Cerebellar nuclear complex (tissue), 1 donor: ENCODE measurements around the gene PCBD1.
"Not testable (repeated sequence)": the region's sequence is repeated elsewhere in the genome, so short reads cannot be mapped to it uniquely, and the experiment has no call there.

Source experiments
- DNase-seq, 2 experiments: peaks; one replicate each; lab custom pipeline; 2025; lab: John Stamatoyannopoulos, UW

PCBD1 gene

DNA sequence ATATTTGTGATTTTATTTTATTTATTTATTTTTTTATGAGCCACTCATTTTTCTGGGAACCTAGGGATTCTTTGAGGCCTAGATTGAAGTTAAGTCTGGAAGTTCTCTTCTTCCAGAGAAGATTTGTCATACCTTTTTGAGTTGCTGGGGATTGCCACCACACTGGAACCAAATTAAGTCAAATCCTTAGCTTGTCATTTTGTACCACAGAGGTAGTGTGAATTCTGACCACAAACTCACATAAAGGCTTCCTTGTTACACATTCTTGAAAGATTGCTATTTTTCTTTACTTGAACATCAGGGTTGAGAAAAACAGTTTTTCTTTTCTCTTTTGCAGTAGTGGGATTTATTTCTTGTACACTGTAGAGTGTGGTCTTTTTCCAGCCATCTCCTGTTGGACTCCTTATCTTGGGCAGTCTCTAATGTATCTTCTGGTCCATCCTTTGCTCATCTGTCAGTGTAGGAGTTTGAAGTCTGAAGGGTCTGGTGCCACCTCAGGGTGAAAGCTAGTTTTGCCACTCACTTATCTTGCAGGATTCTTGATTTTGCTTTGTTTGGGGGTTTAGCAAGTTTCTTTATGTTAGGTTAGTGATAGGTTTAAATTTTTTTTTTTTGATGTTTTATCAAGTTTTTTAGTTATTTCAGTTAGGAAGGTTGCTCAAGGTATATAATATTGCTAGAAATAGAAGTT lies 24.8 kb downstream of the PCBD1 start:
- DNase-seq: no peak

DNA sequence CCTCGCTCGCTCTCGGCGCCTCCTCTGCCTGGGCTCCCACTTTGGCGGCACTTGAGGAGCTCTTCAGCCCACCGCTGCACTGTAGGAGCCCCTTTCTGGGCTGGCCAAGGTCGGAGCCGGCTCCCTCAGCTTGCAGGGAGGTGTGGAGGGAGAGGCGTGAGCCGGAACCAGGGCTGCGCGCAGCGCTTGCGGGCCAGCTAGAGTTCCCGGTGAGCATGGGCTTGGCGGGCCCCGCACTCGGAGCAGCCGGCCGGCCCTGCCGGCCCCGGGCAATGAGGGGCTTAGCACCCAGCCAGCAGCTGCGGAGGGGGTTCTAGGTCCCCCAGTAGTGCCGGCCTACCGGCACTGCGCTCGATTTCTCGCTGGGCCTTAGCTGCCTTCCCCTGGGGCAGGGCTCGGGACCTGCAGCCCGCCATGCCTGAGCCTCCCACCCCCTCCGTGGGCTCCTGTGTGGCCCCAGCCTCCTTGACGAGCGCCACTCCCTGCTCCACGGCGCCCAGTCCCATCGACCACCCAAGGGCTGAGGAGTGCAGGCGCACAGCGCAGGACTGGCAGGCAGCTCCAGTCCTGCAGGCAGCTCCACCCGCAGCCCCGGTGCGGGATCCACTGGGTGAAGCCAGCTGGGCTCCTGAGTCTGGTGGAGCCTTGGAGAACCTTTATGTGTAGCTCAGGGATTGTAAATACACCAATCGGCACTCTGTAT lies 26.7 kb downstream of the PCBD1 start:
- not testable (repeated sequence) for DNase-seq

DNA sequence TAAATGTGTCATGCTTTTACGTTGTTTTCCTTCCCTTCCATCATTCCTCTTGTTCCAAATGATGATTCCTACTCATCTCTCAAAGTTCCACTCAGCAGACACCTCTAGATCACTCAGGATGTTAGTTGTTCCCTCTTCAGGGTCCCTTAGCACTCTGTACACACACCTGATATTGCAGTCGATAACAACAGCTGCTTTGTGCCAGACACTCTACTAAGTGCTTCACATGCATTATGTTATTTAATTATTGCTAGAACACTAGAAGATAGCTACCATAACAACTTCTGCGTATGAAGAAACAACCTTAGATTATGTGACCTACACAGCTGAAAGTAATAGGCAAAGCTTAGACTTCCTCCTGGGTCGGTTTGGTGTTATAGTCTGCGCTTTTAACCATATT lies 29.6 kb downstream of the PCBD1 start:
- no peak for DNase-seq

DNA sequence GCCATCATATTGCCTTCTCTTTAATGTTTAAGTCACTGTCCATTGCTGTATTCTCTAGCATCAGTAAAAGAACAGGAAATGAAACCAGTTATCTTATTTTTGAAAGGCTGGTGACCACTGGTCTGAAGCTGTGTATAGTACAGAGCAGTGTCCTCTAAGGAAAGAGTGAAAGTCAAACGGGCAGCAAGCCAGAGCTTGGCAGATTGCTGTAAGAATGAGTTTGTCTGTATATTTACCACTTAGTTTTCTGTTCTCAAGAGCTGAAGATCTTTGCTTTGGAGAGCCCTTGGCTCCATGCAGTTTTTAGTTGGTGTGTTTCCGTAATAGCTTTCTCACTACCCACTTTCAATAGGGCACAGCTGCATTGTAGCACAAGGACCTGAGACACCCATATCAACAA lies 31.9 kb downstream of the PCBD1 start:
- no peak for DNase-seq

DNA sequence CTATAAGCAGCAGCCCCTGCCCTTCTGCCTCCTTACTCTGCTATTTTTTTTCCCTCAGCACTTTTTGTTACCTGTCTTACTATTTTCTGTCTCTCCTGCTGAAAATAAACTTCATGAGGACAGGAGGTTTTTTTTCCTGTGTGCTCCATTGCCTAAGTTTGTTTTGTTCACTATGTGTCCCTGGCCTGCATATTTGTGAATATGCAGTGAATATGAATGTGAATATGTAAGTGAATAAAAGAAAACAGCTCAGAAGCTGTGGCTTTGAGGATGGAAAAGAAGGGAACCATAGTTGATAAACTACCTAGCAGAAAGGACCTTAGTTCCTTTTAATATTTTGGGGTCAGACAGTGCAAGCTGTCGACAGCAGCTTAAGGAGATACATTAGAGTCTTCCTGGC lies 34.9 kb downstream of the PCBD1 start:
- DNase-seq: no peak

DNA sequence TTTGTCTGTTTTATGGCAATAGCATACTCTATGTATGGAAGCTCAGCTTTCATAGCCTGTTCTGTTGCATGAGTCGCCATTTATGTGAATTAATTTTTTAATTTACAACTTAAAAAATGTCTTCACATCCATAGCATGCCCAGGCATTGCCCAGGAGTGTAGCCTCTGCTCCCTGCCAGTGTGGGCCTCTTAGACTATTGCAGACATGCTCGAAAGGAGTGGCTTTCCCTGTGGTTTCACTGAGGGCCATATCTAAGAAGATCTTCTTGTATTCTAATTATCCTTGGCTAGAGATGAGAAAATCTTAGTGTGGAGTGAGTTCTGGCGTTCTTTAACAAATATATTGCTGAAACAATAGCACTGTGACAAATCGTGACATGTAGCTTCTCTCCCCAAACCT lies 35.3 kb downstream of the PCBD1 start:
- no peak for DNase-seq

DNA sequence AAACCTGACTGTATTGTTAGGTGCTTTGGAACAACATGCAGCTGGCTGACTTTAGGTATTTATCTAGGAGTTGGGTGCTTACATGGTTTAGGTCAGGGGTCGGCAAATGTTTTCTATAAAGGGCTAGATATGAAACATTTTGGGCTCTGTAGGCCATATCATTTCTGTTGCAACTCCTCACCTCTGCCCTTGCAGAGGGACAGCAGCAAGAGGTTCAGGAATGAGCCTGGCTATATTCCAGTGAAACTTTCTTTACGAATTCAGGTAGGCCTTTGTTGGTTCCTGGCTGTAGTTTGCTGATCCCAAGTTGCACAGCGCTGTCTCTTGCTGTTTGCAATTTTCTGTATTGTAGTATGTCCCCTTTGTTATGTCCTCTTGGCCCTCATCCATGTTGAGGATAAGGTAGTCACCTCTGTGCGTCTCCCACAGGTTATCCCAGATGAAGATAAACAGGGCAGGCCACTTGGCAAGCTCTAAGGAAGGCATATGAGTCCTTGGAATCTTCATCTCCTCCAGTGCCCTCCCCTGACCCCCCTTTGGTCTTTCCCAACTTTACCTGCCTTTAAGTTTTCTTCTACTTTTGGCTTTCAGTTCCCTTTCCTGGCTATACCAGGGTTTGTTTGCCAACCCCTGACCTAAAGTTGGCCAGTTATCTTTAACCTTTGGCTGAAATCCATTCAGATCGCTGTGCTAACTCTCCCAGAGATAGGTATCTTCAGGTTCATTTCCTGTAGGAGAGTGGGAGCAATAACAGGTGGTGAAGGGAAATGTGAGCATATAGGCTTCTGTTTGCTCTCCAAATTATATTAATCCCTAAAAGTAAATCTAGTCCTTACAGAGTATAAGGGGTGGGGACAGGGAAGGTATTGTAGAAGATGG lies 36.5 kb downstream of the PCBD1 start:
- no peak for DNase-seq

DNA sequence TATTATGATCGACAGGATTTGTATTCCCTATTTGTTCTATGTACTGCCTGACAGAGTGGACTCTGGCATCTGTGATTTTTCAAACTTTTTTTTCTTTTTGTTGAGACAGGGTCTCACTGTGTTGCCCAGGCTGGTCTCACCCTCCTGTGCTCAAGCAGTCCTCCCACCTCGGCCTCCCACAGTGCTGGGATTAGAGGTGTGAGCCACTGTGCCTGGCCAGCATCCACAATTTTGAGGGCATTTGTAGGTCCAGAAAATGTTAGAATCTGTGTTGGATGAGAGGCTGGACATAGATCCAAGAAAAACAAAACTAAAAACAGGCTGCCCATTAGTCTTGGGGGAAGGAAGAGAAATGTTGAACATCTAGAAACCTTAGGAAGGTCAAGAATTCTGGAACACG lies 38.3 kb downstream of the PCBD1 start:
- no peak for DNase-seq

DNA sequence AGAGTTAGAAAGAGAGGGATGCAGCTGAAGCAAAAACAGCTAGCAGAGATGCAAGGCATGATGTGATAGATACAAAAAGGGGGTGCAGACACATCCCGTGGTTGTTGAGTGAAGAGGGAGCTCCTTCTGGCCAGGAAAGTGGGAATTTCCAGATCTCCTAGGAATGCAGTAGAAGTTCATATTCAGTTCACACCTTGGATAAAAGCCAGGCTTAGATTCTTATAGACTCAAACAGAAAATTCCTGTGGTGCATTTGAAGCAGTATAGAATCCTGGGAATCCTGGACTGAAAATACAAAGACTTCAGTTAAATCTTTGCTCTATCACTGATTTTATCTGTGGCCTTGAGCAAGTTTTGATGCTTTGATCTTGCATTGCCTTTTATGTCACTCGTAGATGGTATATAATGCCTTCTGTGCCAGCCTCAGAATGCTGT lies 38.8 kb downstream of the PCBD1 start:
- DNase-seq: no peak

DNA sequence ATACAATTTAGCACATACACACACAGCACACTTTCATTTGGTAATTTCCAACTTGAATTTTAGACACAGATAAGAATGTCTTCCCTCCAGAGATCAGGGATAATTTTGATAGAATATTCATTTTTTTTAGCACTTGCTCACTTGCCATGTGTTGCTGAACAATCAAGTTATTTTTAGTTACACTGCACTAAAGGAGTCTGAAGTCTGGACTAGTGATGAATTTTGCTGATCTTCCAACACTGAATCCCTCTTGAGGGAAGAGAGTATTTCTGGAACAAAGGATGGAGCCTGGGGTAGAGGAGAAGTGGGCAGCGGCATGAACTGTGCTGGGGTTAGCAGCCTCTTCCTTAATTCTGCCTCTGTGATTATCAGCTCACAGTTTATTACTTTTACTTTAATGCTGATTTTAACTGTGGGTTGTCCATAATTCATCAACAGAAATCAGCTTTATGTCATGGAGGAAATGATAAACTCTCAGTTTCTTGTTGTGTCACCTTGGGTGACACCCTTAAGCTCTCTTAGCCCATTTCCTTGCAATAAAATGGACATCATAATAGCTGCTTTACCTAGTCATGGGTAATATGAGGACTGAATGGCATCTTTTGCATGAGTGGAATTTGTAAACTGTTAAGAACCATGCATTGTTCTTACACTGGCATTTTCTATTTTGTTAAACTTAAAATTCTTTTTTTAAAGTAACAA lies 40.6 kb downstream of the PCBD1 start:
- no peak for DNase-seq

DNA sequence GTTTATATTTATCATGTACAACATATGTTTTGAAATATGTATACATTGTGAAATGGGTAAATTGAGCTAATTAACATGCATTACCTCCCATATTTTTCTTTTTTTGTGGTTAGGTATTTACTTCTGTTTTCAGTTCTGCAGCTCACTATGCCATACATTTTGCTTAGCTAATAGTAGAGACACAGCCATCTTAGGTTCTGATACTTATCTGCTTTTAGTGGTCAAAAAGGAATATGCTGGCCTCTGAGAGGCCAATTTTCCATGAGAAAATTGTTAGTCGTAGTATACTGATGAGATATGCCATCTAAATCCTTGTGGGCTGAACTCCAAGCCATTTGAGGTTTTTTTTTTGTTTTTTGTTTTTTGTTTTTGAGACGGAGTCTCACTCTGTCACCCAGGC lies 41.6 kb downstream of the PCBD1 start:
- DNase-seq: no peak

DNA sequence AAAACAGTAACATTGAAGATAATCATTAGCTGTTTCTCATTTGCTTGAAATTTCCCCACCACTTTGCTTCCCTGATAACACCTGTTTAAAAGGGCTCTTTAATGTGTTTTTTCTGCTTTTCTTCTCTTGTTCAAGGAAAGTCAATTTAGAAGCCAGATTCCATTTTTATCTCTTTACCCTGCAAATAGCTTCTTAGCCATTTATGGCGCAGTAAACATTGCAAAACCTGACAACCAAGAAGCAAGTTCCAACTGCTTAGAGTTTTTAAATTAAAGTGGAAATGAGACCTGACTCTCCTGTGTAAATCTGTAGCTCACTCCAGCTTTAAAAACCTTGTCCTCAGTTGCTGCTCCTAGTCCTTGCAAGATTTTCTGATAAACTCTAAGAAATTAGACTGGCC lies 42.5 kb downstream of the PCBD1 start:
- DNase-seq: no peak

DNA sequence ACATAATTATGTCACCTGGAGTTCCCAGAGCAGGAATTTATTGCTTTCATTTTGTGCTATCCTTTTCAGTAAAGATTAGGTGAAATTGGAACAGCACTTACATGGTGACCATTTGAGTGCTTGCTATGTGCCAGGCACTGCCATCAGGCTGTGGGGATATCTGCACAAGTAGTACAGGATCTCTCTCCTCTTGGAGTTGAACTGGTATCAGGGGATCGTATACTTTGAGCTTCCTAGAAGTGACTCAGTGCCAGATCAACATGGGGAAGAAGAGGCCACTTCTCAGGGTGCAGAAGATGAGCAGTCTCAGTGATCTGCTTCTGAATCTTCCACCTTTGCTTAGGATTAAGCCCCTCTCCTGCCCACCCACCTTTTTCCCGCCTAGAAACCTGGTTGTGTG lies 43.1 kb downstream of the PCBD1 start:
- DNase-seq: no peak

DNA sequence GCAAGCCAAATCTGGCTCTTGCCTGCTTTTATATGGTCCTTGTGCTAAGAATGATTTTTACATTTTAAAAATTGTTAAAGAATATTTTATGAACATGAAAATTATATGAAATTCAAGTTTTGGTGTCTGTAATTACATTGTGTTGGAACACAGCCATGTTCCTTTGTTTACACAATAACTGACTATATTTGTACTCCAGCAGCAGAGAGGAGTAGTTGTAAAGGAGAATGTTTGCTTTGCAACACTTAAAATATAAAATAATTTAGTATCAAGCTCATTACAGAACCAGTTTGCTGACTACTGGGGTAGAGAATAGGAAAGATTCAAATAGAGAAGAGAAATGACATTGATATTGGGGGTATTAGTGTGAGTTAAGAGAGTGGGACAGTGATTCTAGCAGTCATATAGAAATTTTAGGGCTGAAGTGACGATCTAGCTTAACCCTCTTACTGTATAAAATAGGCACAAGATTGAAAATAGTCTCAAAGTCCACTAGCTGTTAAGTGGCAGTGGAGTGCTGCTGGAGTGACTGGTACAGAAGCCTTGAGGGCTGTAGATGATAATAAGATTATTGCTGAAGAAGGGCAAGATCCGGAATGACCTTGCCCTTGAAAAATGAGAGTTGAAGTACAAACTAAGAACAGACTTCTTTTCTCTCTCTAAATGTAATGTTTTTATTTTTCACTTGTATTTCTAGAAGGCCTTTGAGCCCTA lies 44.4 kb downstream of the PCBD1 start:
- DNase-seq: no peak

DNA sequence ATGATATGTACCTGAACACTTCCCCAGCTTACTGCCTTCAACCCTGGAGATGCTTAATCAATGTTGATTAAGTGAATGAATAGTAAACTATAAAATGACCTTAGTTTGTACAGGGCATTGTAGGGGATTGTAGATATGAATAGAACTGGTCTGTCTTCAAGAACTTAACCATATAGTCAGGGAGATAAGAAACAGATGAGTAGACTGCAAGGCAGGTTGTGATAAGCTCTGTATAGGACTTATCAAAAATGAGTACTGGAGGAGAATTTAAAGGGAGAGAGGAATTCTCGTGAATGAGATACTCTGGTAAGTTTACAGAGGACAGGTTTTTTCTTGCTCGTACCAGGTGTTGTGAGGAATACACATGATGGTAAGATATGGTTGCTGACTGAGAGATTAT lies 45.0 kb downstream of the PCBD1 start:
- DNase-seq: no peak

DNA sequence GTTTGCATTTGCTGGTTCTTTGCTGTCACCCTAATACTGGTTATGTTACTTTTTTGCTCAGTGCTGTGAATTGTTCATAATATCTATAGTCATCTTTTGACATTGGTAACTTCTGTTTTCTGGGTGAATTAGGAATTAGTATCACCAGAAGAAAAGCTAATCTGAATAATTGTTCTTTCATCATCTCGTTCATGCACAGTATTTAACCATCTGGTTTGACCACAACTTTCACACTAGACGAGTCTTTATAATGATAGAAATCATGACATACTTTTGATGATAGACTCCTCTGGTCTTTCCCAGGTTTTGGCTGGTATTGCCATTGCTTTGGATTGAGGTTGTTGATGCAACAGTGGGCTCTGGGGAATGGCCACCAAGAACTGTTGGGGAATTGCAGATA lies 47.5 kb downstream of the PCBD1 start:
- DNase-seq: no peak

DNA sequence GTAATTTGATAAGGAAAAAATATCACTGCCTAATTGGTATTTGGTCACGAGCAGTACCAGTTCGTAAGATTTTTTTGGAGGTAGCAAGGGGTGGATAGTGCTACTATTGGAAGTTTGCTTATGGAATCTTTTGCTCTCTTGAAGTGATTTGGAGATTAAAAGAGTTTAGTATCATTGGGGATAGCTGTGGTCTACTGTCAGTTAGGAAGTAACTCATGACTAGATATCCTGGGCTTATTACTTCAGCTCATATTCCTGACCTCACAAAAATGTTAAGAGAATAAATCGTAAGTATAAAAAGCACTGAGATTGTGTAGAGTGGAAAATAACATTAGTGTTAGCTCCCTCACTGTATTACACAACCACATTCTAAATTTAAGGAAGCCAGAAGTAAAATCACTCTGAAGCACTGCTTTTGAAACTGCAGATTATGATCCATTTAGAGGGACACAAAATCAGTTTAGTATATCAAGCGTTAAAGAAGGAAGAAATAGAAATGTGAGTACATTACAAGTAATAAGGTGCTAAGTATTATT lies 50.0 kb downstream of the PCBD1 start:
- no peak for DNase-seq

DNA sequence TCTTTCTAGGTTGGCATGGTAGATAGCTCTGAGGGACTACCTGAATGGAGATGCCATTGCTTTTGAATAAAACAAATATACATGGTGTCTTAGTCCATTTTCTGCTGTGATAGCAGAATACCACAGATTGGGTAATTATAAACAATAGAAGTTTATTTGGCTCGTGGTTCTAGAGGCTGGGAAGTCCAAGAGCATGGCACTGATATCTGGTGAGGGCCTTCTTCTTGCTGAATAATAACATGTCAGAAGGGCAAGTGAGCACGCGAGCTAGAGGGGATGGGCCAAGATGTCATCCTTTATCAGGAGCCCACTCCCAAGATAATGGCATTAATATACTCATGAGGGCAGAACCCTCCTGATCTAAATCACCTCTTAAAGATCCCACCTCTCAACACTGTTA lies 50.7 kb downstream of the PCBD1 start:
- no peak for DNase-seq

DNA sequence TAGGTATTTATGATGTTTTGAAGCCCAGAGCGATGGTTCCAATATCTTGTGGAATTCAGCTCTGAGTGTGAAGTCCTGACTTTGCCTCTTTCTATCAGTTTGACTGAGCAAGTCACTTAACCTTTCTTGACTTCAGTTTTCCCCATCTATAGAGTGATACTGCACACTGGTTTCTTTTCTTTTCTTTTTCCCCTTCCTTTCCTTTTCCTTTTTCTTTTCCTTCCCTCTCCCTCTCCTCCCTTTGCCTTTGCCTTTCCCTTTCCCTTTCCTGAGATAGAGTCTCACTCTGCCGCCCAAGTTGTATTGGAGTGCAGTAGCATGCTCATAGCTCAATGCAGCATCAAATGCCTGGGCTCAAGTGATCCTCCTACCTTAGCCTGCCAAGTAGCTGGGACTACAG lies 52.0 kb downstream of the PCBD1 start:
- DNase-seq: no peak

DNA sequence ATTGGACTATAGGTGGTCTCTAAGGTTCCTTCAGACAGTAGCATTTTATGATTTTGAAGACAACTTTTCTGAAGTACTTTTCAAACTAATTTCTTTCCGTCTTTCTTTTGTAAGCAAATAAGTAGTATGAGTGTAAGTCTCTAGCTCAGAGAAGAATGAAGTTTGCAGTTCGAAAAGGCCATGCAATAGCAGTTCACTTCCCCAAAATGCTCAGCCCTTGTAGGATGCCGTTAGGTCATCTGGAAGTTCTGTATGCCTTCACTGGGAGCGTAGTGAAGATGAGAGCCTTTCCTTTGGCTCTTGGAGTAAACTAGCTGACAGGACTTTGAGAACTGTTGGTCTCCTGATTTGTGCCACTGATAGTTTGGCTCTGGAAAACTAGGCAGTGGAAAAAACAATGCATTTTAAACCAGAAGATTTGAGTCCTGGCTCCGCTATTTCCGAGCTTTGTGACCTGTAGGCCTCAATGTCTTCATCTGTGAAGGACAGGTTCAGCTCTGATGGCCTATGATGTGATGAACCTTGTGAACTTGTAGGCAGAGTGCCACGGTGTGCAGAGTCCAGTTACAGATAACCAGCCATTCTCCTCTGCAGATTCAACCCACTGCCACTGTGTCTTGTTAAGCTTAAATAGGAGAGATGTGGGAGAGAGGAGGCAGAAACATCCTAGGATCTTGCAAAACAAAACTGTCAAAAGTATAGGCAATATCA lies 53.8 kb downstream of the PCBD1 start:
- DNase-seq: no peak

DNA sequence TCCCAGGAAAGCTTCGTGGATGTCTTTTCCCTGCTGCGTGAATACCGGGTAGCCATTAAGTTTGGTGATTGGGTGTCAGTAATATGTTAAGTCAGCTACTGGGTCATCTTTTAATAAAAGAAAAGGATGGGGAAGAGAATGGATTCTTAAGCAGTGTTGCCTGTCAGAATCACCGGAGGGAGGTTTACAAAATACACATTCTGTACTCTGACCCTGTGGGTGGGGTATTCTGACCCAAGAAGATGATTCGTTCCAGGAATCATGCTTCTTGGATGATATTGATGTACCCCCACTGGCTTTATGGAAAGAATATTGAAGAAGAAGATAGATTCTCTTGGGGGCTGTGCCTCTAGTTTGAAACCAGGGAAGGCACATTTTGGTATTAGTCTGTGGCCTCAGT lies 54.3 kb downstream of the PCBD1 start:
- no peak for DNase-seq
